ENCODE data around the gene SLC35G6.
"Not testable (repeated sequence)": the region's sequence is repeated elsewhere in the genome, so short reads cannot be mapped to it uniquely, and the experiment has no call there.

The SLC35G6 gene

DNA sequence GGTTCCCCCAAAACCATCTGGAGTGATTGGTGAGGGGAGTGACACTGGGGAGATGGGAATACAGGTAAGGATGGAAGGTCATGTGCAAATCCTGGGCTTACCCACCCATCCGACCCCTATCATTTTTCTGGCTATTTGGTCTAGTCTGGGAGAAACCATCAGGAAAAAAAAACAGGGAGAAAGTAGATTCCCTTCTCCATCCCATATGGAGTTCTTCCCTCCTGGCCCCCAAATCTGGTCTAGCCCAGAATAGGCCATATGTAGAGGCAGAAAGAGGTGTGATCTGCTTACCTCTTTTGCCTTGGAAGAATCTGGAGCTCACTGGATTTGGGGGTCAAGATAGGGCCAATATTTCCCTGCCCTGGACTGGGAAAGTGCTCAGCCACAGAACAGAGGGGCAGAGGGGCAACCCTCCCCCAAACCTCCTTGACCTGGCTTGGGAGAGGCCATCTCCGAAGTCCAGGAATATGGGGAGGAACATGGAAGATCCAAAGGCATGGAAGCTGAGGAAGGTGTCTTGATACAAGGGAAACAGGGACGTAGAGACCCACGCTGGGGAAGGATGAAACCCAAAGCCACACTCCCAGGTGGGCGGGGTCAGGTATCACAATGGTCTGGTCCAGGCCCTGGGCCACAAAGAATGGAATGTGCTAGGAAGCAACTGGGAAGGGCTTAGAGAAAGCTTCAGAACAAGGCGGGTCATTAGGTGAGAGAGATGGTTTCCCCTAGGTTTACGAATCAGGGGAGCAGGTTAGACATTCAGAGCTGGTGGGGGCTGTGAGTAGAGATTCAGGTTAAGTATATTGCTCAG, 20.2 kb upstream of the SLC35G6 start:
- no peak for DNase-seq

DNA sequence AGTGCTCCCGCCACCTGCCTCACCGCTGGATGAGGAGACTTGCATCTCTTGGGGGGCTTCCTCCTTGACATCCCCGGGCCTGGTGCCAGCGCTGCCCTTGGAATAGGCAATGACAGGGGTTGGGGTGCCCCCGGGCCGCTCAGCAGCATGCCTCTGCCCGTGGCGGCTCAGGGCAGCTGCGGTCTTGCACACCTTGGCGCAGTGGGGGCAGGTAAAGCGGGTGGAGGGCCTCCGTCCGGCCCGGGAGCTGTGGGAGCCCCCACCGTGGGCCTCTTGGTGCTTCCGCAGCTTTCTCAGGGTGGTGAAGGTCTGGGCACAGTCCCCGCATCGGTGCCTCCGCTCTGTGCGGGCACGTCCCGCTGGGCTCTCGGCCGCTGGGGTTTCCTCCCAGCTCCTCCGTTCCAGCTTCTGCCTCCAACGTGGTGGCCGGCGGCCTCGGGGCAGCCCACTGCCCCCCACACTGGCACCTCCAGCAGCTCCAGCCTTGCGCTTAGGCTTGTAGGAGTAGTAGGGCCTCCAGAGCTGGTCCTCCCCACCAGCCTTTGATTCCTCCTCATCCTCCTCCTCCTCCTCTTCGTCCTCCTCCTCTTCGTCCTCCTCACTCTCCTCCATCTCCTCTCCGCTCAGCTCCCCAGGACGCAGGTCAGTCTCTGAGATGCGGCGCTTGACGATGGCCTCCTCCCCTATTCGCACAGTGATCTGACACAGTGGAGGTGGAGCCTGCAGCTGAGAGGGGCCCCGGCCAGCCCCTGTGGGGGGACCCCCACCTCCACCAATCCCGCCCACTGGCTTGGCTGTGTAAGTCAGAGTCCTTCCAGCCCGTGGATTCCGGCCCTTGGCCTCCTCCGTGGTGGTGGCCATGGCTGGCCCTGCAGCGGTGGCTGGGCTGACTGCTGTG, 18.5 kb upstream of the SLC35G6 start:
- no peak for DNase-seq

DNA sequence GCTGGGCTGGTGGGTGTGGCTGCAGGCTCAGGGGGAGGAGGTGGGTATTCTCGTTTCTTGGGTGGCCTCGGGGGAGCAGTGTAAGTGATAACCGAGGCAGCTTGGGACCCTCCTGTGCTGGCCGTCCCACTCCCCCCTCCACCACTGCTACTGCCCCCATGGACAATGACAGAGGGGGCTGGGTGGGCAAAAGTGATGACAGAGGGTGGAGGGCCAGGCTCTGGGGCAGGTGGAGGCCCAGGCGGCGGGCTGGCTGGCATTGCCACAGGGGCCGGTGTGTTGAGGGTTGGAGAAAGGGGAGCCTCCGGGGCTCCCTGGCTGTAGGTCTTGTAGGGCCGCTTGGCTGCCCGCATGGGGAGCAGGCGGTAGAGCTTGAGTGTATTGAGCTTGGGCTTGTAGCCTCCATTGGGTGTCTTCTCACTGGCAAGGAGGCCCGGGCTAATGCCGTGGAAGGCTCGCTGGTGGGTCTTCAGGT, 17.8 kb upstream of the SLC35G6 start:
- DNase-seq = no peak

DNA sequence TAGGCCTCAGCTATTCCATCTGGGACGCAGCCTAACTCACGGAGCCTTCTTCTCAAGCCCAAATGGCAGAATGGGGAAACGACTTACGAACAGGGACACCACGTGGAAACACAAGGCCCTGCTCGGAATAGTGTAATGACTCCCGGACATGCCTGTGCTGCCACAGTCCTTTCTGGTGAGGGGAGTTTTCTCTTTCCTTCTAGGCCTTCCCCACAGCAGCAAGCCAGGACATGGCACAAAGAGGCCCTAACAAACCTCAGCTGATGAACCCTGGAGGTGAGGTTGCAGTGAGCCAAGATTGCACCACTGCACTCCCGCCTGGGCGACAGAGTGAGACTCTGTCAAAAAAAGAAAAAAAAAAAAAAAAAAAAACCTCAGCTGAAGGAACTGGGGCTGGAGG, 17.2 kb upstream of the SLC35G6 start:
- DNase-seq = no peak

DNA sequence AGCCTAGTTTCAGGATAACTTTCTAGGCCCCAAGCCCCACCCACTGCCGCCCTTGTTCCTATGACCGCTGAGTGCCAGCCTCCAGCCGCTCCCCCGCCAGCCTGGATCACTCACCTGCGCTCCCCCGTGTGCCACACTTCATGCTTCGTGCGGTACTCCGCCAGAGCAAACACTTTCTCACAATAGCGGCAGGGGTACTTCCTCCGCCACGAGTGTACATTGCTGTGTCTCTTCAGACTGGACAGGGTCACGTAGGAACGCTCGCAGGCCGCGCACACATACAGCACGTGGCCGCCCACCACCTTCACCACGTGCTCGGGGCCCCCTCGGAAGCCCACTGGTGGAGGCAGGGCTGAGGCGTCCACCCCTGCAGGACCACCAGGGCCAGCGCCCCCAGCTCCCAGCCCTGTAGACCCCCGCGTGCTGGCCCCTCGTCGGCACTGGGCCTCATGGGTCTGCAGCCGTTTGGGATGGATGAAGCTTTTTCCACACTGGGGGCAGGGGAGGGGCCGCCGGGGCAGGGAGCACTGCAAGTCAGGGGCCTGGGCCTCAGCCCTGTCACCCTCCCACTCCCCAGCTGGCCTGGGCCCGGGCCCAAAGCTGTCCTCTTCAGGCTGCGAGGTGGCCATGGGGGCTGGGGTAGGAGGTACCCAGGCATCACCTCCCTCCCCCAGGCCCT, 15.5 kb upstream of the SLC35G6 start:
- no peak for DNase-seq

DNA sequence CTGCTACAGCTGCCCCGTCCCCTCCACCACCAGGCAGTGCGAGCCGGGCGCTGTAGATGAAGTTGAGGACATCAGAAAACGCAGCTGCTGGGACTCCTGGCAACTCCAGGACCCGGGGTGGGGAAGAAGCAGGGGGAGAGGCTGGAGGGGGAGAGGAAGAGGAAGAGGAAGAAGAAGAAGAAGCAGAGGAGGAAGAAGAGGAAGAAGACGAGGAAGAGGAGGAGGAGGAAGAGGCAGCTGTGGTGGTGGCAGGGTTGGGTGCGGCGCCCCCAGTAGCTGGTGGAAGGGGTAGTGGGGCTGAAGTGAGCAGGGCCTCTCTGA, 15.0 kb upstream of the SLC35G6 start:
- DNase-seq = no peak

DNA sequence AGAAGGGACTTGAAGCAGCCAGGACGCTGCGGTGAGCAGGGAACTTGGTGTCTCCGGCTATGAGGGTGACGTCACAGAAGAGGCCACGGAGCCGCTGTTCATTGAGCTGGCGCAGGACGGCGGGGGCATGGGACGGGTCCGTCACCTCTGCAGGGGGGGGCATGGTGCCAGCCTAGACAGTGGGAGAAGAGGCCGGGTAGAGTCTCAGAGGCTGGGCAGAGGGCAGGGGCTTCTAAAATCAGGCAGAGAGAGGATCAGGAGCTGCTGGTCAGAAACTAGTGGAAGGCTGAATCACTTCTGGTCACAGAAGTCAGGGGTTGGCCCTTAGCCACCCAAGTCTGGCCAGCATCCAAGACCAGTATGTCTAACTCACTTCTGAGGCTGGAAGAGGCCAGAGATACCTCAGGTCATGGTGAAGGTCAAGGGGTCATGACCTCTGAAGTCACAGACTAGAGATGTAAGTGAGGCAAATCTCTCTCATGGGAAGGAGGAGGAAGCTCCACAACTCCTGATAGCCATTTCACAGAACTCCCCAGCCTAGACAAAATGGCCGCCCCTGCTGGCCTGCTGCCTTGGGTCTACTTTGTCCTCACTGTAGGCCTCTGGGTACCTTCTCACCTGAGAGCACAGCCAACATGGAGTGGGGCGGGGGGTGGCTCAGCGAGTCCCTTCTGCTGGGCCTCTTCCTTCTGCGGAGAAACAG, 14.5 kb upstream of the SLC35G6 start:
- no peak for DNase-seq

DNA sequence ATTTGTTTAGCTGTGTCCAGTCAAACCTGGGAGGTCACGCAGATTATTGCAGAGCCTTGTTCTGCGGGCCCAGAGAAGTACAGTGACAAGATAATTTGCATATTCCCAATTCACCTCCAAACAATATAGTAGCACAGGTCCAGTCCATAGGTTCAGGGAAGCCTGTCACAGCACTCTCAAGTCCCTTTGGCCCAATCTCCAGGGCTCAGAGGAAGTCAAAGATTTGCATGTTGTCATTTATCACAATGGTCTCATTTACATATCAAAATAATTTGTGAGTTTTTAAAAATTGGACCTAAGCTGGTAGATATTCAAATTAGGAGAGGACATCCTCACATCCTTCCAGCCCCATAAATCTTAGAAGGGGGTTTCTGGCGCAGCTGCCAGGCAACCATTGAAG, 13.7 kb upstream of the SLC35G6 start:
- DNase-seq = no peak

DNA sequence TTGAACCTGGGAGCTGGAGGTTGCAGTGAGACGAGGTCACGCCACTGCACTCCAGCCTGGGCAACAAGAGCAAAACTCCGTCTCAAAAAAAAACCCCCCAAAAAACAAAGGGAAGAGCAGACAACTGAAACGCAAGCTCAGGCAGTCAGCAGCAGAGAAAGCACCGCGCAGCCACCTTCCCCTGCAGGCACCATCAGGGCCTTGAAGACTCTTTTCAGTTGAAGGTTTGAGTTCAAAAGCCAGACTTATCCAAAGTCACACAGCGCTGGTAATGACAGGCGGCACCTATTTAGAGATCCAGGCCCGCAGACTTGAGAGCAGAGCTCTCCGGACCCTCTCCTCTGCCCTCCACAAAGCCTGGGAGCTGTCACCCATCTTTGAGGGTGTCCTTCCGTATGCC, 13.0 kb upstream of the SLC35G6 start:
- no peak for DNase-seq

DNA sequence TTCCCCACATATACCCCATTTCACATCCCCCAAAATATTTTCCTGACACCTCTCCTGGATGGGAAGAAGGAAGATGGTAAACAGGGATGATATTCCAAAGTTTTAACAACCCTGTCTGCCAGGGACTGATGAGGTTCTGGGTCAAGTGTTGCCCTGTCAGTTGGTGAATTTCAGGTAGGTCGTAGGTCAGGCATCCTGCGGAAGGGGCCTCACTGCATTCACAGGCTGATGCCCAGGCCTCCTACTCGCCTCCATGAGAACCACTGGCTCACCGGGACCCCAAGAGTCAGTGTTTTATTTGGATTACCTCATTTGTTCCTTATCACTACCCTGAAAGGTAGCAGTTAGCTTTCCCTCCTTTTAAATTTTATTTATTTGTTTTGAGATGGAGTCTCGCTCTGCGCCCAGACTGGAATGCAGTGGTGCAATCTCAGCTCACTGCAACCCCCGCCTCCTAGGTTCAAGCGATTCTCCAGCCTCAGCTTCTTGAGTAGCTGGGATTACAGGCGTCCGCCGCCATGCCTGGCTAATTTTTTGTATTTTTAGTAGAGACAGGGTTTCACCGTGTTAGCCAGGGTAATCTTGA, 12.3 kb upstream of the SLC35G6 start:
- no peak for DNase-seq

DNA sequence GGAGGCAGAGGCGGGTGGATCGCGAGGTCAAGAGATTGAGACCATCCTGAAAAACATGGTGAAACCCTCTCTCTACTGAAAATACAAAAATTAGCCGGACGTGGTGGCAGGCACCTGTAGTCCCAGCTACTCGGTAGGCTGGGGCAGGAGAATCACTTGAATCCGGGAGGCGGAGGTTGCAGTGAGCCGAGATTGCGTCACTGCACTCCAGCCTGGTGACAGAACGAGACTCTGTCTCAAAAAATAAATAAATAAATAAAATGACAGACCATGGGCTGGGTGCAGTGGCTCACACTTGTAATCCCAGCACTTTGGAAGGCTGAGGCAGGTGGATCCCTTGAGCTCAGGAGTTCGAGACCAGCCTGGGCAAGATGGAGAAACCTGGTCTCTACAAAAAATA, 11.4 kb upstream of the SLC35G6 start:
- DNase-seq = not testable (repeated sequence)

DNA sequence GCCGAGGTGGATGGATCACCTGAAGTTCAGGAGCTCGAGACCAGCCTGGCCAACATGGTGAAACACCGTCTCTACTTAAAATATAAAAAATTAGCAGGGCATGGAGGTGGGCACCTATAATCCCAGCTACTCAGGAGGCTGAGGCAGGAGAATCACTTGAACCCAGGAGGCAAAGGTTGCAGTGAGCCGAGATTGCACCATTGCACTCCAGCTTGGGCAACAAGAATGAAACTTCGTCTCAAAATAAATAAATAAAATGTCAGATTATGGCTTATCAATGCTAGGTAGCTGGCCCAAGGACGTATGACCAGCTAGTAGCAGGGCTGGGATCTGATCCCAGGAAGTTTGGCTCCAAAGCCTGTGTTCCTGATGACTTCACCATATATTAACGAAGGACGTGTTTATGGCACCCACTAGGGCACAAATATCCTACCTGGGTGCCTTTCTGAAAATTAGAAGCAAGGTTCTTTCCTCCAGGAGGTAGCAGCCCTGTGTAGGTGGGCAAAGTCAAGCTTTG, 10.7 kb upstream of the SLC35G6 start:
- DNase-seq = not testable (repeated sequence)

DNA sequence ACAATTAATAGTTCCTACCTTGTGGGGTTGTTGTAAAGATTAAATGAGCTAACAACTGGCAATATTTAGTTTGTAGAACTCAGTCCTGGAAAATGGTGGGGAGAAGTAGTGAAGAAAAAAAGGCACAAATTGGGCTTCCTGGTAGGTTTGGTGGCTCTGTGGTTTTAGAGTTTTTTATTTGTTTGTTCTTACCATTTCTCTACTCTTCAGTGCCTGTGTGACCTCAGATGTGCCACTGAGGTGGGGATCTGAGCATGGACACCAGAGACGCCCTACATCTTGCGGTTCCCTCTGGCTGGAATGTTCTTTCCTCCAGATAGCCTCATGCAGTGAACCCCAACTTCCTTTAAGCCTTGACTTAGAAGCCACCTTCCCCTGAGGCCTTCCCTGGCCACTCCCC, 9.5 kb upstream of the SLC35G6 start:
- DNase-seq = no peak

DNA sequence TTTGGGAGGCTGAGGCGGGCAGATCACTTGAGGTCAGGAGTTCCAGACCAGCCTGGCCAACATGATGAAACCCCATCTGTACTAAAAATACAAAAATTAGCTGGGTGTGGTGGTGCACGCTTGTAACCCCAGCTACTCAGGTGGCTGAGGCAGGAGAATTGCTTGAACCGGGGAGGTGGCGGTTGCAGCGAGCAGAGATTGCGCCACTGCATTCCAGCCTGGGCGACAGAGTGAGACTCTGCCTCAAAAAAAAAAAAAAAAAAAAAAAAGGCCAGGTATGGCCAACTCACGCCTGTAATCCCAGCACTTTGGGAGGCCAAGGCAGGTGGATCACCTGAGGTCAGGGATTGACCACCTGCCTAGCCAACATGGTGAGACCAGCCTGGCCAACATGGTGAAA, 6.5 kb upstream of the SLC35G6 start:
- not testable (repeated sequence) for DNase-seq

DNA sequence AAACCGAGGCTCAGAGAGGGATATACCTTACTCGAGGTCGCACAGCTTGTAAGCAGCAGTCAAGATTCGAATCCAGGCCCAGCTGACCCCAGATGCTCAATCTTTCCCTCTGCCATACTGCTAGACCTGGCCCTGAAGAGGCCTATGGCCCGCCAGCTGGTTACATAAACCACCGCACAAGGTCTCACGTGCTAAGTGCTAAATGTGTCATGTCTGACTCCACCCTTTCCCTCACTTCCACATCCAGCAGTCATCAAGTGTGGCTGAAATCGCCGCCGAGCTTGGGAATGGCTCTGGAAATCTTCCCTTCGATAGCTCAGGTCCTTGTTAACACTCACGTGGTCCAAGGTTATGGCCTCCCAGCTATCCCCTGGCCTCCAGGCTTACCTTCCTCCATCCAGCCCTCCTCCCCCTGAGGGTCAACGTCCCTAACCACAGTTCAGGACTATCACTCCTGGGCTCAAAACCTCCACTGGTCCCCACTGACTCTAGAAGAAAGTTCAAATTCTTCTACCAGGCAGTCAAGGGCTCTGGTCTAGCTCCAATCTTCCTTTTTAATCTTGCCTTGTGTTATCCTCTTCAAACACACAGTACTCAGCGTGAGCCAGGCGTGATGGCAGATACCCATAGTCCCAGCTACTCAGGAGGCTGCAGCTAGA, 5.4 kb upstream of the SLC35G6 start:
- no peak for DNase-seq

DNA sequence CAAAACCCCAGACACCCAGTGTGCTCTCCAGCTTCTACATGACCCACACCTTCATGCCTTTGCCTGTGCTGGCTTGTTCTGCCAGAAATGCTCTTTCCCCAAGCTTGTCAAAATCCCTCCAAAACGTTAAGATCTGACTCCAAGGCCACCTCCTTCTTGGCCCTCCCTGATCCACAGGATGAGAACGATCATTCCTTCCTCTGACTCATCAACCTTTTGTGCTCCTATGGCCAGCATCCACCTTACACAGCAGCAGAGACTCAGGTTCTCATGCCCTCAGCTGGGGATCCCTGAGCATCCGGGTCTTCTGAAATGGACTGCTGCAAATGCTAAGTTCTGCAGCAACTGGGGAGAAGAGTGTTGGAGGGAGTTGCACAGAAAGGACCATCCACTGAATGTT, 4.8 kb upstream of the SLC35G6 start:
- DNase-seq = peak; percentile 50

DNA sequence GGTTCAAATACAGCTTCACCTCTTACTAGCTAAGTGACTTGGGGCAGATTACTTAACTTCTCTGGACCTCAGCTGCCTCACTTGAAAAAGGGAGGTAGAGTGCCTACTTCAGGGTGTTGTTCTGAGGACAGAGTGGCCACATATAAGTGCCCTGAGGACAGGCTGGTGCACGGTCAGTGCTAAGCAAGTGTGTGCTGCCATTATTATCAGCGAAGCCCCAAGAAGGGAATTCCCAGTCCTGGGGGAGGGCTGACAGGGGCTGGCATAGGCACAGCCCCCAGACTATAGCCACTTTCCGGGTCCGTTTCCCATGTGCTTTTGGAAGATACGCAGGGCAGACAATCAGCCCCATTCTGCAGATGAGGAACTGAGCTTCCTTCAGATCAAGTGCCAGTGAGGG, 4.3 kb upstream of the SLC35G6 start:
- DNase-seq = no peak

DNA sequence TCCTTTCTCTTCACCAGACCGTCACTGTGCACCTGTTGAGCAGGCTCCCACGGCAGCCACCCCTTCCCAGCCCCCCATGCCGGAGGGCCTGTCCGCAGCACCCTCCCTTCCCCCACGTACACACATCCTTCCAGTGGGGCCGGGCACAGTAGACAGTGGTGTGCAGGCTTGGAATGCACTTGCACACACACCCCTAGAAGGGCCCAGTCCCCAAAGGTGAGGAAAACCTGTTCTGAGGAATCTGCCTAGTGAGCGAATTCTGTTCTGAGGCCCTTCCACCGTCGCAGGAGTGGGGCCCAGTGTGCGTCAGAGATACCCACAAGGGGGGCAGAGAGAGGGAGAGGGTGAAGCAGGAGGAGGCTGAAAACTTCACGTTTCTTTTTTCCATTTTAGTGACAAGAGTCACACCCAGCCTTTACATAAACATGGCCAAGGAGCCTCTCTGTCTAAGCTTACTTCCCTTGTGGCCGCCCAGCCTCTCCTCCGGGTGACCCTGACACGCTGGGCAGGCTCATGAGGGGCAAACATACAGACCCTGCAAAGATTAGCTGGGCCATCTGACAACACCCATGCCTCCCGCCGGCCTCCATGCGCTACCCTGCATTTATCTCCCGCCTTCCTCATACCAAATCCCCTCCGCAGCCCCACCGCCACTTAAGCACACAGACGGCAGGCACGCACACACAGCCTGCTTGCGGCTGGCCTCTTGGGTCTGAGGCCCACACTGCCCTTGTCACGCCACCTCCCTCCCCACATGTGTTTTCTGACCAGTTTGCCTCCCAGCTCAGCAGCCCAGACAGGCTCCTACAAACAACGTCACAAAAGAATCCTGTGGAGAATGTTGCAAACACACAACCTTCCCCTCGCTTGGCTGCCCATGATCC, 3.6 kb upstream of the SLC35G6 start:
- no peak for DNase-seq

DNA sequence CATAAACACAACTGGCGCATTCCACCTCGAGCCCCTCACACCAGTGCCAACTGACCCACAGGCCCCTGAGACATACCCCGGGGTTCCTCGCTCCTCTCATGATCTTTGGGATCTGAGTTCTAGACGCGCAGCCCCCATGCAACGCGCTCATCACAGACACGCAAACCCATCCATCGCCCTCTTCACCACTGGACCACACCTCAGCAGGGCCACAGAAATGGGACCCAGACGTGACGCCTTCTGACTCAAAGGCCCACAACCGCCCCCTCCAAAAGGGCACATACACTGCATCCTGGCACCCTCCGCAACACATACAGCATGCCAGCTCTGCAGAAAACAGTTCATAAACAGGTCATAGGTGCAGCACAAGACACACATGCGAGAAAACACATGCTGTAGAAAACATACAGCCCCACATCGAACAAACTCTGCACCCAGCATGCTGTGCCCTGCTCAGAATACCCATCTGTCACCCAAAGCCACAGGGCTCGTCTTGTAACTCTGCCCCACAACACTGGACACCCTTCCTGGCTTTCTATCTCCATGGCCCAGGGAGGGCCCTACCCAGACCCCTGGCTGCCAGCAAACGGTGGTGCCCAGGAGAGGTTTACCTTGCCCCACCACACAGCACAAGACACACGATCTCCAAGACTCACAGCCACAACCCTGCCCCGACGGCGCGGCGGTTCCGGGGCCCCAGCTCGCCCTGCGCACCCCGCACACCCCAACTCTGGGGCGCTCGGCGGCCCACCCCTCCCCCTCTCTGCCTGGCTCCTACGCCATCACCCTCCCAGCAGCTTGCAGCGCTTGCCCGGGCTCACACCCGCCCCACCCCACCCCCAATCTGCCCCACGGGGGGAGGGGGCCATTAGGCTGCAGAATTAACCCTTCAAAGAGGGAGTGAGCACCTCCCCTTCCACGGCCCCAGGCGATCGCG, 2.7 kb upstream of the SLC35G6 start:
- peak; percentile 53 for DNase-seq

Measured in 8988T (cell line).